Activated gamma-delta T cell treated with Interleukin-2 at 50 U/mL for 16 hours (primary cell): ENCODE results near the gene ACSL5.

Source experiments
- DNase-seq: peaks from one replicate; pipeline ENCODE4 v3.0.0-alpha.2; 2020

Gene ACSL5, protein sequence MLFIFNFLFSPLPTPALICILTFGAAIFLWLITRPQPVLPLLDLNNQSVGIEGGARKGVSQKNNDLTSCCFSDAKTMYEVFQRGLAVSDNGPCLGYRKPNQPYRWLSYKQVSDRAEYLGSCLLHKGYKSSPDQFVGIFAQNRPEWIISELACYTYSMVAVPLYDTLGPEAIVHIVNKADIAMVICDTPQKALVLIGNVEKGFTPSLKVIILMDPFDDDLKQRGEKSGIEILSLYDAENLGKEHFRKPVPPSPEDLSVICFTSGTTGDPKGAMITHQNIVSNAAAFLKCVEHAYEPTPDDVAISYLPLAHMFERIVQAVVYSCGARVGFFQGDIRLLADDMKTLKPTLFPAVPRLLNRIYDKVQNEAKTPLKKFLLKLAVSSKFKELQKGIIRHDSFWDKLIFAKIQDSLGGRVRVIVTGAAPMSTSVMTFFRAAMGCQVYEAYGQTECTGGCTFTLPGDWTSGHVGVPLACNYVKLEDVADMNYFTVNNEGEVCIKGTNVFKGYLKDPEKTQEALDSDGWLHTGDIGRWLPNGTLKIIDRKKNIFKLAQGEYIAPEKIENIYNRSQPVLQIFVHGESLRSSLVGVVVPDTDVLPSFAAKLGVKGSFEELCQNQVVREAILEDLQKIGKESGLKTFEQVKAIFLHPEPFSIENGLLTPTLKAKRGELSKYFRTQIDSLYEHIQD

DNA sequence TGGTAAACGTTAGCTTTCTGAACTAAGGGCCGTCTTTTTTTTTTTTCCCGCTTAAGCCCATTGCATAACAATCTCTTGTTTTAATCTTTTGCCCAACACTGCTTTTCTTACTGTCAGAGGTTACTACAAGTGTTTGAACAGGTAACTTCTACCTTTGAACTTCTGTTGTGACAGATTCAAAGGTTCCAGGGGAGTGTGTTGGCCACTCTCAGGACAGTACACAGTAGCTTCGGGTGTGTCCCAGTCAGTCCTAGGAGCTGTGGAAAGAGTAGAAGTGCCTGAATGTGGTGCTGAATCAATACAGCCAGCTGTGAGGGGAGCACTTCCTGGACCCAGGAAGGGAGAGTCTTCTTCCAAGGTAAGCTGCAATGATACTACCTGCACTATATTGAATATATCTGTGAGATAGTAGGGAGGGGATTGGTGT, at the start of gene ACSL5:
ACSL5 (plus strand) TSS at position 205 of the 427 bp plus-strand sequence. CDS start 20,831 bp downstream, outside the sequence.
- no peak for DNase-seq

DNA sequence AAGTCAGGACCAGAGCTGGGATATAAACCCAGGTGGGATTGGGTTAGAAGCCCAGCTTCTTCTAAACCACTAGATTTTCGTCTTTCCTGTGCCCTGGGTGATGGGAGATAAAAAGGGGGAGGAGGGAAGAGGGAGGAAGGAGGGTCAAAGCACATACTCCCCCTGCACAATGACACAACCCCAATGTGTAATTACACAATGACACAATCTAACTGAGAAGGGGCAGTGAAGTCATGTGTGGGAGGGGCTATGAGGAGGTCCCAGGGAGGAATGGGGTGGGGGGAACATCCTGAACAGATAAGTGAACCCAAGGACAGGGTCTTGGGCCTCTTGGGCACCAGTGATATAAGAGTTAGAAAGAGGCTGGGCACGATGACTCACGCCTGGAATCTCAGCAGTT, 46.2 kb upstream of the ACSL5 start:
- no peak for DNase-seq

DNA sequence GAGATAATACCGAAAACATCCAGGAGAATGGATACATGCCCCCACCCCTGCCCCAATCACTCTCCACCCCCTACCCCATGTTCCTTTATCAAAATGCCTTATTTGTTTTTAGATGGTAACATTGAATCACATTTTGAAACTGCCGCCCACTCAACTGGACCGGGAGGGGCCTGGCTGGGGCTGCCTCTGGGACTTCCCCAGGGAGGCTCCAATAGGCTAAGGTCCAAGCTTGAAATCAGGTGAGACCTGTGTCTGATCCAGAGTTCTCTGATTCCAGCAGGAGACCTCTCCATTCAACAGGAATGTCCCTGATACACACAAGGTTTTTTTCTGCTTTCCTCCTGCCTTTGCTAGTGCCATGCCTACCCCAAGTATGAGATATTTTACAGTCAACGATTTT, 43.8 kb upstream of the ACSL5 start:
- DNase-seq, result no peak

DNA sequence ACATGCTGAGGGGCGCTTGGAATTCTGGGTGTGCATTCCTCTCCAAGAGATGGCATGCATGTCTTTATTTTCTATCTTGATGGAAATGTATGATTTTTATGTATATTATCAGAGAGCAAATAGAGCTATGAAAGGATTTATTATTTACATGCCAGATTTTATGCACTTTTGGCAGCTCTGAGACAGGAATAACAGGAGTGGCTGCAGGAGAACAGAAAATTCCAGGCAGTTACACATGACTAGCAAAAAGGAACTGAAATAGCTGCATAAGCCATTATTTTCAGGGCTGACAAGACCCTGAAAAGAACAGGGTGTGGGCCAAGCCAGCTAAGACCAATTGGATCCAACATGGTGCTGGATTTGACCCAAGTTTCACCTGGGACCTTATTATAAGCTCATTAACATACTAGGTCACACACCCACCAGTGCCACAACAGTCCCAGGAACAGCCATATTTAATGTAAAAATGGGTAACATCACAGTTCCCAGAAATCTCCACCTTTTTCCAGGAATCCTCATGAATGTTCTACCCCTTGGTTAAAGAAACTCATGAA, 43.2 kb upstream of the ACSL5 start:
- DNase-seq, result no peak

DNA sequence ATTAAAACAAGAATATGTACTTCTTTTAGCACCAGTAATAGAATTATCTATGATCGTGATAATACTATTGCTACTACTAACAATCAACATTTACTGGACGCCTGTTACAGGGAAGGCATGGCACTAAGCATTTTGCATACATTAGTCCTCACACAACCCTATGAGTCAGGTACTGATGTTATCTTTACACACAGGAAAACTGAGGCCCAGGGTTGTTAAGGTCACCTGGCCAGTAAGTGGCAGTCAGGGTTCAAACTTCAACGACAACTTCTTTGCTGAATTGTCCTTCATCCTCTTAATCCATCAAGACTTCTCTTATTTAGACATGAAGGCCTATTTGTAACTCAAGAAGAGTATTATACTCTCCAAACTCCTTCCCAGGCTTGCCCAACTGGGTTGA, 41.9 kb upstream of the ACSL5 start:
- DNase-seq, result no peak

DNA sequence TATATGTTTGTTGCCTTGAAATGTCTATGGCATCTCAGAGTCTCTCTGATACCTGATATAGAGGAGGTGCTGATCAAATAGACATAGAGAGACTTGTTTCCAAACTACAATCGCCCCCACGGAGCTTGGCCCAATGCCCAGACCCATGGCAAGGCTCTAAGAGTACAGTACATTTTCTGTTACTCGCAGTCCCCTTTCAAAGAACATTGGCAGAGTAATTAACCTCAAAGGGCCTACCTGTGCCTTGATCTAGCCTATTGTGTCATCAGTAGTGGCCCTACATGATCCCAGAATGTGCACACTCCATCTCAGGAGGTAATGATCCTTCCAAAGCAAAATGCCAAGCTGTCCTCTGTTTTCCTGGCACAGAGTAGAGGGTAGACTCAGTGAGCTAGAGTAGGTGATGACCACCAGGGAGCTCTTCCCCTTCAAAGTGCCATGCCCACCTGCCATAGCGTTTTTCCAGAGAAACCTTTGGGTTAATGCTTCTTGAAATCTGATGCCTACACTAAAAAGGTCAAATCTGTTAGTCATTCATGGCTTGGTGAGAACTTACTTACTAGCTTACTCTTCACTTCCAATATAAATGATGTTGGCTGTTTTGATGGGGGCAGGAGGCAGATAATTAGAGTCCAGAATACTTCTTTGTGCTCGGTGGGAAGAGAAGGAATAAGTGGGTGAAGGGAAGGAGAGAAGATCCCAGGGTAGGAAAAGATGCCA, 41.2 kb upstream of the ACSL5 start:
- no peak for DNase-seq

DNA sequence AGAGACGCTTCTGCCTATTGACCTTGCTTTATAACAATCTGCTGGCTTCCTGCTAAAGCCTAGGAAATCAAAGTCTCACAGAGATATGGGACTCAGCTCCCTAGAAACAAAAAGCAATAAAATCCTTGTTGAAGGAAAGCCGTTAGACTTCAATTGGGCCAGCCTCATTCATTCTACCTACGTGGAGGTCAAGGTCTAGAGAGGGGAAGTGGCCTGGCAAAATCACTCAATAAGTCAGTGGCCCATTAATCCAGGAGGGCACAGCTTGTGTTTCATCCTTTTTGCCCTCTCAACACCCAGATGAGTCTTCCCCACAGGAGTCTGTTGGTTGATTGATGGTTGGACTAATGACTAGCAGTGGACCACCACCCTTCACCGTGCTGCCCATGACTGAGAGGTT, 40.5 kb upstream of the ACSL5 start:
- DNase-seq, result no peak

DNA sequence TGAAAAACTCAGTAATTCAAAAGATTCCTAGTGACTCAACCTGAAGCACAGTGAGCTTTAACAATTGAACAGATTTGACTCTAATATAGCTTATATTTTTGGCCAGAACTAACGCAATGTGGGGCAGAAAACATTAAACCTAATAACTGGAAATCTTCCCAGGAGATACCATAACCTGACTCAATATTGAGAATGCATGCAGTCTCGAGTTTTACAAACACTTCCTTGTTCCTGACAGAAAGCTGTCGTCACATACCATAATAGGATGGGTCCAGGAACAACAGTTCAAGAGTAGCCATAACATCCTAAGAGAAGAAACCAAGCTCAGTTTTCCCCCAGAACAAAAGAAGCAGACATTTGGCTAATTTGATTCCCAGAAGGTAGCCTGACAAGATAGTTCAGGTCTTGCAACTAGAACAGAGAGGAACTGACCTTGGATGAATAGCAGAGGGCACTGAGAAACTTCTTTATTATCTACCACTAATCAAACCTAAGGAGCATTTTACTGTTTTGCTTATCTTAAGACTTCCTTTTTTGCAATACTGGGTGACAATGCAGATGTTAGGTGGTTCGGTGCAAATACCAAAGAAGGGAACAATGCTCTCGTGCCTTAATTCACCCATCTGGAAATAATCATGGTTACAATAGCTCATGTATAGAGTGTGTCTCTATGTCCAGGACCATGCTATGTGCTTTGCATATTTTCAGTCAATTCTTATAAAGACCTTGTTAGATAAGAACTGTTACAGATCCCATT, 38.6 kb upstream of the ACSL5 start:
- DNase-seq, result no peak

DNA sequence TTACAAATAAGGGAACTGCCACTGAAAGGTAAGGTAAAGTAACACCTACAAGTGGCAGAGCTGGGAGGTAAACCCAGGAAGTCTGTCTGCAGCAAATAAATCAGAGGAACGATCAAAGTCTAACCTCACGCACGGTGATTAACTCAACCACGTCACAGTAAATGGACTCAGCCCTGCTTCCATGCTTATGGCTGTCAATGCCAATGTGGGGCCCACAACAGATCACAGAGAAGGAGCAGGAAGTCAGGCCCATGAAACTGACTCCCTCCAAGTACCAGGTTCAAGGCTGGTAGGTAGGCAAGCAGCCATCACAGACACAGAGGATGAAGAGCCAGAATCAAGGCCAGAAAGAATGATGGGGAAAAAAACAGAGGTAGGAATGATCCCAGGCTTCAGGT, 38.0 kb upstream of the ACSL5 start:
- DNase-seq, result no peak

DNA sequence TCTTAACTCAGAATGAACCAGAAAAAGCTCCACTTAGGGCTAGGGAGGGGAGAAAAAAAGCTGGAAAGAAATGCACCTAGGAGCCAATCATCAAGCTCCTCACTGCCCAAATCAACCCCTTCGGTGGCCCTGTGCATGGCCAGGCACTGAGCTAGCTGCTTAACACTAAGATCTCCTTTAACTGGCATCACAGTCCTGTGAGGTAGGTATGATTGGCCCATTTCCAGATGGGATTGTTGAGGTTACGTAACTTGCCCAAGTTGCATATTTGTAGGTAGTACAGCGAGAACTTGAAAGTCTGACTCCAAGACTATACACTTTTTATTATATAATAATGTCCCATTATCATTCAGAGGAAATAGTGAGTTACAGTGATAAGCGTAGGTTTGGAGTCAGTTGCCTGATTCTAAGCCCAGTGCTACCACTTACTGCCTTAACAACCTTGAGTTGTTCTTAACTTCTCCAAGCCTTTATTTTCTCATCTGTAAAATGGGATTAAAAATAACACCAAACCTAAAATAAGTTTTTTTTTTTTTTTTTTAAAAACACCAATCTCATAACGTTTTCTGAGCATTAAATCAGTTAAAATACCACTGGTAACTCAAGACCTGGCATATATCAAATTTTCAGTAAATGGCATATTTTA, 37.2 kb upstream of the ACSL5 start:
- DNase-seq, result no peak

DNA sequence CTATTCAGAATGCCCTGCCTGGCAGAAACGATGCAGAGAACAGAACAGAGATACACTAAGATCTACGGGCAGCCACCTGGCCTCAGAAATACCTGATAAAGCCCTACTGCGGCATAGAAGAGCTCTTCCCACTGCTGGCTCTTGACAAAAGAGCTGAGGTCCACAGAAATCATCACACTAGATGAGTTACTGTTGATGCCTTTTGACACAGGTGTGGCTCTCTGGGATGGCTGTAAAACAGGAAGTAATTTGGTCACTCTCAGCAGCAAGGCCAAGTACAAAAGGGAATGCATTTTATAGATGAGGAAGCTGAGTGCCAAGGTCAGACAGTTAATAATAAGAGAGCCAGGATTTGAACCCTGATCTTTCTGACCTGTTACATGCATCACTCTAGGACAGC, 35.0 kb upstream of the ACSL5 start:
- DNase-seq, result no peak

DNA sequence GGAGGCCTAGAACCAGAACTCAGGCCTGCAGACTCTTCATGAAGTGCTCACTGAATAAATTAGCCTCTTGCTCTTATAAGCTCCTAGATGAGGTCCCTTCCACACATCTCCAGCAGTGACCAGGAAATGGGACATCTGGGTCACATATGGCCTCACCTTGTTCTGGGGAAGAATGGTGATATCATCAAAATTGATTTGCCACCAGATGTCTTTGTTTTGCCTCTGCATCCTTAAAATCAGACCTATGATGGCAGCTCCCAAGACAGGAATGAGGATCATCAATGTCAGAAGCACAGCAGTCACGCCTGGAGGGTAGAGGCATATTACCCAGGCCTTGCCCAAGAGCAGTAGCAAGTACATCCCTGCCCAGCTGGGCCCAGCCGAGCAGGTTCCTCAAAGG, 33.3 kb upstream of the ACSL5 start:
- DNase-seq, result no peak

DNA sequence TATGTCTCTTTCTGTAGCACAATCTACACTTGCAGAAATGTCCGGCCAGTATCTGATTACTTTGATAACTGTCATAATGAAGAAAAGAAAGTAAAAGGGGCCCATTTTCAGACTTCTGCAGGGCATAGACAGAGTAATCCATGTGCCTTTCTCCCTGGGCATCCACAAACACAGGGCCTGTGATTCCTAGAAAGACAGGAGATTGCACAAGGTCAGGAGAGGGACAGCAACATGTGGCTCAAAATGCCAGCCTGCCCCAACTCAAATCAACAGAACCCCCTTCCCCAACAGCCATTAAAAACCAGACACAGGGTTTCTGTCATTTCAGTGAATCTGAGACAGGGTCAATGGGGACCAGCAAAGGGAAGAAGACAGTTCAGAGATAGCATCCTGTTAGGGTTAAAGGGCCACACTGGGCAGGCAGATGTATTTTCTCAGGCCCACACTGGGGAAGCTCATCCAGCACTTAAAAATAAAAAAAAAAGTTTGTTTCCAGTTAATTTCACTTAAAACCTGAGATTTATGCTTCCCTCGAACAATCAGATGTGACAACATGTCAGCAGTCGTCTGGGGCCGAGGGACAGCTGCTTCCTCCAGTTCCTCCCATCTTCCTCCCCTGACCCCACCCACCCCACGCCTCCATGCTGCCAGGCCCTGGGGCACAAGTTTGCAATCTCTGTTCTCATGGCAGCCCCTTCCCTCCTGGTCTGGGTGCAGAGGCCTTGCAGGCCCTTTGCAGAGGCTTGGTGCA, 30.7 kb upstream of the ACSL5 start:
- DNase-seq, result no peak

DNA sequence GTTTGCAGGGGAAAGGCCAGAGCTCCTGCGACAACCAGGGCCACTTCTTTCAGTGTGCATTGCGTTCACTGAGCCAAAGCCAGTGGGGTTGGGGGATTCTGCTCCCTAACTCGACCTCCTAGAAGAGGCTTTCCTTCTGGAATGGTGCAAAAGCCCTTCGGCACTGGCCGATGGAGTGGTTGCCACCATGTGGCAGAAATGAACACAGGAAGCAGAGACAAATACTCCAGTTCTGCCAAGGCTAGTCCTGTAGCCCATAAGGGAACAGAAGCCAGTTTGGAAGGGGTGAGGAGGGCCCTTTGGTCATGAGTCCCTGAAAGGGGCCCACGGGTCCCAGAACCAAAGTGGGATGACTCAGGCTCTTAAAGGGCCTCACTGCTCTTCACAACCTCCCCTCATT, 29.7 kb upstream of the ACSL5 start:
- DNase-seq, result no peak

DNA sequence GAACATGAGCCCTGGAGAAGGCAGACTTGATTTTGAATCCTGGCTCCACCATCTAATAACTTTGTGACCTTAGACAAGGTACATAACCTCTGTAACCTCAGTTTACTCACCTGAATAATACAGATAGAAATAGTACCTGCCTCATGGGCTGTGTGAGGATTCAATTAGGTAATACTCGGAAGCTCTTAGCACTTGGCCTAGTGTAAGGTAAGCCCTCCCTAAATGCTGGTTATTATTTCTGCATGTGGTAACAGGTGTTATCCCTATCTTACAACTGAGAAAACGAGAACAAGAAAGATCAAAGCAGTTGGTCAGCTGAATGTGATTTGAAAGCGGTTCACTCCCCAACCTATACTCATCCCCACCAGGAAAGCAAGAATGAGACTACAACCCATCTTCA, 28.7 kb upstream of the ACSL5 start:
- DNase-seq, result no peak

DNA sequence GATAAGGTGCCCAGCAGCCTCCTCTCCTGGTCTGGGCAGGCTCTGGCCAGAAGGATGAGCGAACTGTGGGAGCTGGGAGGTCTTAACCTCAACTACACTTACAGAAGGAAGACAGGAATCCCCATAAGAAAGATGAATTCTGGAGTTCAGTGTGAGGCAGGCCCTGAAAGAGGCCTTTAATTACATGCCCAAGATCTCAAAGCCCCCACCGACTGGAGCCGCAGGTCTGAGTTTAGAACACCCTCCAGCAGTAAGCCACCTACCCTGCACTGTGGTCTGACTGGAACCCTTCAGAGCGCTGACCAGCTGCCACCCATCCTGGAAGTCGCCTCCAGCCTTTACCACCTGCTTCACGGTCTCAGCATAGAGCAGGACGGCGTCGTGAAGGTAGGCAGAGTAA, 28.2 kb upstream of the ACSL5 start:
- no peak for DNase-seq

DNA sequence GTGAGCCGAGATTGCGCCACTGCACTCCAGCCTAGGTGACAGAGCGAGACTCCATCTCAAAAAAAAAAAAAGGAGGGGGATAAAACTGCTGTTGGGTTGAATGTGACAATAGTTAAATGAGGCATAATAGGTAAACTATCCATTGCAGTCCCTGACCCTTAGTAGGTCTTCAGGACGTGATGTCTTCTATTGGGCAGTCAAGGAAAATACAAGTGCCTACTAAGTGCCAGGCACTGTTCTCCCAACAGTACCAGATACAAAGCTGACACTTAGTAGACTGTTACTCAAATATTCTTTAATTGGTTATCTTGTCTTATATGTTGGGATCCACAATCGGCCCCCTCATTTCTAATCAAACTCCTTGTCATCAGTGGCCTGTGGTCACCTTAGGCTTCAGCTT, 27.1 kb upstream of the ACSL5 start:
- no peak for DNase-seq

DNA sequence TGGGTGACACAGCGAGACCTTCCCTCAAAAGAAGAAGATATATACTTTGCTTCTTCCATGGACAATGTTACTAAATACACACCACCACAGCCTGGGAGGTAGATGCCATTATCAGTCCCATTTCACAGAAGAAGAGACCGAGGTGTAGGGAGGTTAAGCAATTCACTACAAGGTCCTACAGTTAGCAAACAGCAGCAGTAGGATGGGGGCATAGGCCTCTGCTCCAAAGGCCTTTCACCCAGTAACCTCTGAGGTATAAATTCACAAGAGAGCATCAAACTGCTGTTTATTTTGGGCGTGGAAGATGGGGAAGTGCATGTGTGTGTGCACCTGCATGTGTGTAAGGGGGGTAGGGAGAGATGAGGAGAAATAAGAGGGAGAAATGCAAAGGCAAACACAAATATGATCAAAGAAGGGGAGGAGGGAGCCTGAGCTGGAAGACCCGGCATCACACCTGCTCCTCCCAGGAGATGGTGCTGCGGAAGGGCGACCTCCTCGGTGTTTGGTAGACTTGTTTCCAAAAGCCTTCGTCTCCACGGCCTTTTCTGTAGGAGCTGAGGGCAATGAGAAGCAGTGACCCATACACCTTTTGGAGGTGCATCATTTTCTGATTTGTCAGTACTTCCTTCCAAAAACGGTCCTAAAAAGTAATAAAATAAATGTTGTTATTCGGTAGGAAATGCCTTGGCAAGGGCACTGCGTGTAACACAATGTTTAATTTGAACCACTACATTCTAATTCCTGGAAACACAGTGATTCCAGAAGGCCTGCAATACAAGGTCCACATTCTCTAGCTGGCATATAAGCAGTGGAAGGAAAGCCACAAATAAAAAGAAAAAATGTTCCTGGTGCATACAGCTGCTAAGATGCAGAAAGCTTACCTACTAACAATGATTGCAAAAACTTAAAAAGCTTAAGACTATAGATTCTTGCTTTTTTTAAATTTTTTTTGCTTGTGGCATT, 25.9 kb upstream of the ACSL5 start:
- no peak for DNase-seq

DNA sequence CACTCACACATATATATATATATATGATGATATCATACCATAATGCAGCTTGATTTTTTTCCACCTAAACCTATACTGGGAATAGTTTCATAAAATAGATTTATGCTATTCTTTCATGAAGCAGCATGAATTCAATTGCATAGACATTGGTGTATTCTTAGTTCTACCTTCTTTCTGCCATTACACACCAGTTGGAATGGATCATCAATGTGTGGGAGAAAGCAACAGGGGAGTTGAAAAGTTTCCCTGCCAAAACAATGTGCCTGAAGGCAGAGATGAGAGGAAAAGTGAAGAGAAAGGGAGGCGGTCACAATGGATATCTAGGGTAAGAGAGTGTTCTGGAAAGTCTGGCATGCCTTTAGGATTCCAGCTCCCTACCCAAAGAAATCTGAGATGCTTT, 25.2 kb upstream of the ACSL5 start:
- no peak for DNase-seq

DNA sequence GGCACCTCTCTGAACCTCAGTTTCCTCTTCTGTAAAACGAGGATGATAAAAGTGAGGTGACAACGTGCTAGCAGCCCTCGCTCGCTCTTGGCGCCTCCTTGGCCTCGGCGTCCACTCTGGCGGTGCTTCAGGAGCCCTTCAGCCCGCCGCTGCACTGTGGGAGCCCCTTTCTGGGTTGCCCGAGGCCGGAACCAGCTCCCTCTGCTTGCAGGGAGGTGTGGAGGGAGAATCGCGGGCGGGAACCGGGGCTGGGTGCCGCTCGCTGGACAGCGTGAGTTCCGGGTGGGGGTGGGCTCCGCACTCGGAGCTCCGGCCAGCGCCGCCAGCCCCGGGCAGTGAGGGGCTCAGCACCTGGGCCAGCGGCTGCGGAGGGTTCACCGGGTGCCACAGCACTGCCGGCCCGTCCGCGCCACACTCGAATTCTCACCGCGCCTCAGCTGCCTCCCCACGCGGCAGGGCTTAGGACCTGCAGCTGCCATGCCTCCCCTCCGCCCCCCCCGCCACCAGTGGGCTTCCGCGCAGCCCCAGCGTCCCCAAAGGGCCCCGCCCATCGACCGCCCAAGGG, 24.3 kb upstream of the ACSL5 start:
- DNase-seq, result no peak
